ENCODE data around the gene PRPF40A. TPM values are rescaled to one million over a fixed set of nuclear protein-coding genes. Genes with fewer than 3 reads are reported as not detected.

The PRPF40A gene
- total RNA-seq, 6 experiments from 2014 or later = 25.1 to 54.3 (median 40.2) TPM

DNA sequence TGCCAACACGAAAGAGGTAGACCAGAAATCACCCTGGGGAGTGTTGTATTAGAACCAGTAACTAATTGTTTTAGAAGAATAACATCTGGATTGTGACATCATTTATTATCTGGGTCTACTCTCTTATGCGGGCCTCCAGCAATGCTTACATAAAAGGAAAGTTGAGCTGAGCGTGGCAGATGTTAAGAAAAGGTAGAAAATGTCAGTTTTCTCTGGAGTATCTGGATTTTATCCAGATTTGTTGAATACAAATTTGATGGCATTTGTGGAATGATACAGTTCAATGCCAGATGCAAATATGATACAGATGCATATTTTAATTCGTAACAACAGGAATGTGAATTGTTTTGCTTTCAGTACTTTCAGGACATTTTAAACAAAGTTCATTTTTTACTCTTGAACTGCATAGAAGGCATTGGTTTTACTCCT, 90.3 kb downstream of the PRPF40A start:
- ATAC-seq = no peak
- Histone ChIP-seq H3K27ac (no peak overlapping the region), H3K4me1 (no peaks in the 10 kb centered on the region), H3K36me3 (peaks cover 0 to 5% (median 0%) of the 10 kb centered on the region in 4 donors), H3K9me3 (no peaks in the 10 kb centered on the region), H3K27me3 (no peaks in the 10 kb centered on the region), H3K4me3 (no peak overlapping the region)
- WGBS (ENCODE audit: insufficient coverage, low coverage, low lambda C conversion rate, missing lambda C conversion rate) = 33% methylated on average over 4 of the region's 4 CpGs
- no peak for TF ChIP-seq CTCF (IDR thresholded peaks at IDR 0.05)
- DNase-seq = no peak
- intact Hi-C loops (cut with DNase I) = no loop called here

DNA sequence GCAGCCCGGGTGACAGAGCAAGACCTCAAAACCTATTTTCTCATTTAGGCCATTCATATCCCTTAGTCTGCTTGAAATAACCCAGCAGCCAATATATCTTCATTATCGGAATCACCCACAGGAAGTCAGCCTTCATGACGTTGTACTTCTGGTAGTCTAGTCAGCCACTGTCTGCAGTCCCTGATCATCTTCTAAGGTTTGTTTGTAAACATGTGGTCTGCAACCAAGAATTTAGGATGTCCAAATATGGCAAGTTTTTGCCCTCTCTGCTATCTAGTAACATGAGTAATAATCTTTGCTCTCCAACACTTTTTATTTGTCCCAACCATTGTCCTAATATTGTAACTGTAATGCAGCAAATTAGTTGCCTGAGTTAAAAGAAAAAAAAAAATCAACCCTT, 92.5 kb downstream of the PRPF40A start:
- 51% methylated on average over 3 of the region's 3 CpGs for WGBS (ENCODE audit: insufficient coverage, low coverage, low lambda C conversion rate, missing lambda C conversion rate)
- H3K4me1 ChIP-seq = no peaks in the 10 kb centered on the region
- no peak for ATAC-seq
- DNase-seq = no peak
- no peaks in the 10 kb centered on the region for H3K27me3 ChIP-seq
- H3K9me3 ChIP-seq = no peaks in the 10 kb centered on the region
- TF ChIP-seq CTCF (IDR thresholded peaks at IDR 0.05) = no peak
- no peak for TF ChIP-seq POLR2A (IDR thresholded peaks at IDR 0.05)
- no peak overlapping the region for H3K27ac ChIP-seq
- H3K4me3 ChIP-seq = no peak overlapping the region
- H3K36me3 ChIP-seq = peaks cover 0 to 5% (median 0%) of the 10 kb centered on the region in 4 donors
- intact Hi-C loops (cut with DNase I) = no loop called here

DNA sequence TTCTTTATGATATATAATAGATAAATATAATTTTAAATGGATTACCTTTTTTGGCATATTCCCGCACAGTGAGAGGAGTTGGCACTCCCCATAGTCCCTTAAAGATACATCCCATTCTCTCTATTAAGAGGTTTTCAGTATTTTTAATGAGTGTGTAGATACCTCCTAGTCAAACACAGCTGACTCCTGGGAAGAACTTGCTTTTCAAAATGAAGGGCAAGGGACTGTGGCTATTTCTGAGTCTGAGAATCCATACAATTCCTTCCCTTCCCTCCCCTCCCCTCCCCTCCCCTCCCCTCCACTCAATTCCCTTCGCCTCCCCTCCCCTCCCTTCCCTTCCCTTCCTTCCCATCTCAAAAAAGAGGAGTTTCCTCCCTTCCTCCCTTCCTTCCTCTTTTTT, 93.5 kb downstream of the PRPF40A start:
- Histone ChIP-seq H3K27me3 (no peaks in the 10 kb centered on the region), H3K4me1 (no peaks in the 10 kb centered on the region), H3K27ac (no peak overlapping the region), H3K4me3 (no peak overlapping the region), H3K36me3 (peaks cover 0 to 2% (median 0%) of the 10 kb centered on the region in 4 donors), H3K9me3 (no peaks in the 10 kb centered on the region)
- no peak for ATAC-seq
- WGBS (ENCODE audit: insufficient coverage, low coverage, low lambda C conversion rate, missing lambda C conversion rate) = 92% methylated on average over 1 of the region's 2 CpGs
- intact Hi-C loops (cut with DNase I) = no loop called here
- no peak for TF ChIP-seq CTCF (IDR thresholded peaks at IDR 0.05)
- DNase-seq = no peak

DNA sequence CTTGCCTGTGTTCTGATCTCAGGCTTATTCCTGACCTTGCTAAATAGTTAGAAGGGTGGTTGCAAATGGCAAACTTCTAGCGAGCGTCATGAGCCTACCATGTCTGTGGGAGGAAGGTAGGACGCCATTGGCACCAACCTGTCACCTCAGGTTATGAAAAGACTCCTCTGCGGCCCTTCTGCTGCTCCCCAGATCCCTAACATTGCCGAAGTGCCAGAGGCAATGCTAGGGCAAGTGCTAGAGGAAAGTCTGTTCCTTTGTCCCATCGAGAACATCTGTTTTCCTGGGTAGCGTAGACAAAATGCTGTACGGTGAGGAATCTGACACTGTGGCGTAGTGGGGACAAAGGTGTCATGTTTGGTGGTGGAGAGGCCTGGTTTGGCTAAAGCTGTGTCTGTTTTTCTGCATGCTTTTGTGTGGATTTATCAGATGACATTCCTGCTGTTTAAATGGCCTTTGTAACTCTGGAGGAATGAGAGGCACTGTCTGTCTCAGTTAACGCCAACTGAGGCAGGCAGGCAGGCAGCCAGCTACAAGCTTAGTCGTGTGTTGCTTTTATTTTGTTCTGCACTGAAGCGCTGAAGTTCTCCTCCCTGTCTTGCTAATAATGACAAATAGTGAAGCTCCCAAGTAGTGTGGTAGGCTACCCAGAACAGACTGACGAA, 94.1 kb downstream of the PRPF40A start:
- H3K9me3 ChIP-seq = no peaks in the 10 kb centered on the region
- H3K4me3 ChIP-seq = no peak overlapping the region
- H3K27me3 ChIP-seq = no peaks in the 10 kb centered on the region
- peaks cover 0 to 2% (median 0%) of the 10 kb centered on the region in 4 donors for H3K36me3 ChIP-seq
- intact Hi-C loops (cut with DNase I) = no loop called here
- ATAC-seq (no peak), DNase-seq (no peak)
- no peak overlapping the region for H3K27ac ChIP-seq
- WGBS (ENCODE audit: insufficient coverage, low coverage, low lambda C conversion rate, missing lambda C conversion rate) = 76% methylated on average over 12 of the region's 13 CpGs
- no peak for TF ChIP-seq POLR2A (IDR thresholded peaks at IDR 0.05)
- TF ChIP-seq CTCF (IDR thresholded peaks at IDR 0.05) = no peak
- no peaks in the 10 kb centered on the region for H3K4me1 ChIP-seq

Data from right lobe of liver (tissue), 6 donors.